ENCODE data around the gene OR2A42.
"Not testable (repeated sequence)": the region's sequence is repeated elsewhere in the genome, so short reads cannot be mapped to it uniquely, and the experiment has no call there.

OR2A42 gene, protein sequence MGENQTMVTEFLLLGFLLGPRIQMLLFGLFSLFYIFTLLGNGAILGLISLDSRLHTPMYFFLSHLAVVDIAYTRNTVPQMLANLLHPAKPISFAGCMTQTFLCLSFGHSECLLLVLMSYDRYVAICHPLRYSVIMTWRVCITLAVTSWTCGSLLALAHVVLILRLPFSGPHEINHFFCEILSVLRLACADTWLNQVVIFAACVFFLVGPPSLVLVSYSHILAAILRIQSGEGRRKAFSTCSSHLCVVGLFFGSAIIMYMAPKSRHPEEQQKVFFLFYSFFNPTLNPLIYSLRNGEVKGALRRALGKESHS

DNA sequence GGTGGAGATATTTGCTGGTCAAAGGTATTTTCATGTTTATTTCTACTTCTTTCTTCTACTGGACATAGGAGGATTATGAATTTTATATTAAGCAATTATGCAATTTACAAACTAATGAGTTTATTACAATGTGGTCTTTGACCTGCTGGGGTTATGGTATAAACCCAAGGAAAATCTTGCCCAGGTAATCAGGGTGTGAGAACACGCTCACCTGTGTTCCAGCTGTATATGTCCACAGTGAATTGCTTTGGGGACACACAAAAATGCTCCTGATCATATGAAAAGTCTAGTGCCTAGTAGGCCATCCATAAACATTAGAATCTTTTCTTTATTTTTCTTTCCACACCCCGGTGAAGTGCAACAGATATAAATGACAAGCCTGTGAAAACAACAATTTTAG, at the start of gene OR2A42:
Gene OR2A42 (minus strand): TSS at position 241 of the 400 bp plus-strand sequence. CDS start 6,762 bp downstream, outside the sequence.
- DNase-seq = not testable (repeated sequence)

DNA sequence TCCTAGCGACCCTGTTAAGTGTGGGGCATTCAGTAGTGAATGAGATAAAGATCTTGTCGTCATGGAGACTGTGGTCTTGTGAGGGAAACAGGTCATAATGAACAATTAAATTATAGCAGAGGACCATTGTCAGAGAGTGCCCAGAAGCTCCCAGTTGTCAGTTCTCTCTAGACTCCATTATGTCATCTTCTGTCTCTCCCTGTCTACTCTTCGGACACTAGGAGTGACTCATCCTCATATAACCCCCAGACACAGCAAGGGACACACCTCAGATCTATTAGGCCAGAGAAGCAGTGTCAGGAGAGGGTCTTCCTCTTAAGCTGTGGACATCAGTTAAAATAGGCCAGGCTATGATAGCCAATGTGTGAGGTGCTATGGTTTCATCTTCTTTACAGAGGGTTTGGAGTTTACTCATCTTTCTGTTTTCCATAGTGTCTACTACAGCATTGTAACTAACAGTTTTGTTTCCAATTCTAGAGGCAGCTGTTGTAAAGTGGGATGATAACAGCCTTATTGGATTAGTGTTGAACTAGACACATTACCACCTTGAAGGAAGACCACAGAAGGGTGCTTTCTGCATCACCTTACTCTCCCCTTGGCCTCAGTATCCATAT, 47.9 kb upstream of the OR2A42 start:
- DNase-seq = not testable (repeated sequence)

DNA sequence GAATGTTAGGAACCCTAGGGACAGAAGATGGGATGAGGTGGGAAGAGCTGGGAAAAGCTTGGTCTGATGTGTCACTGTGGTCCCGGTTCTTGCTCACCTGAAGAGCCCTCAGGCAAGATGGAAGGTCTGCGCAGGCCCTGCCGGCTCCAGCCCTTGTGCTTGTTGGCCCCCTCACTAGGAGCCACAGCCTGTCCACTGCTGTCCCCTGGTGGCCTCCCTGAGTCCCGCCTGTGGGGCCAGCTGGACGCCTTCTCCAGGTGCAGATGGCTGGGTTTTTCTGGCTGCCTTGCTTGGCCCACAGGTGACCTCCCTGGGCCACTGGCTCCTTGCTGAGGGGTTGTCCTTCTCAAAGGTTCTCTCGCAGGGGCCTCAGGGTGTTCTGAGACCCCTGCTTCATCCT, 44.3 kb upstream of the OR2A42 start:
- DNase-seq = not testable (repeated sequence)

DNA sequence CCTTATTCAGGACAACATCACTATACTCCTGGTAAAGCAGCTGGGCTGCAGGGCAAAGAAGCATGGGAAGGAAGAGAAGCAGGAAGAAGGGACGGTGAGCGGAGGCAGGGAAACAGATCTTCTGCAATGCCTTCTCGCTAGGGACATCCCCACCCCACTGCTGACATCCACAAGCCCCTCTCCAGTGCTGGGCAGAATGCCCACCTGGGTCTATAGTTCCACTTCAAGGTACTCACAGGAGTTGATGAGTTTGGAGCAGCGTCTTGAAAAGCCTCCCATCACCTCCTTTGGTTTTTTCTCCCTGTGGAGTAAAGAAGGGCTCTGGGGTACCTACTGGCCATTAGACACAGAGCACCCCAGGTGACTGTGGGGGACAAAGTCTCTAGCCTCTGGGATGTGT, 43.1 kb upstream of the OR2A42 start:
- DNase-seq = not testable (repeated sequence)

DNA sequence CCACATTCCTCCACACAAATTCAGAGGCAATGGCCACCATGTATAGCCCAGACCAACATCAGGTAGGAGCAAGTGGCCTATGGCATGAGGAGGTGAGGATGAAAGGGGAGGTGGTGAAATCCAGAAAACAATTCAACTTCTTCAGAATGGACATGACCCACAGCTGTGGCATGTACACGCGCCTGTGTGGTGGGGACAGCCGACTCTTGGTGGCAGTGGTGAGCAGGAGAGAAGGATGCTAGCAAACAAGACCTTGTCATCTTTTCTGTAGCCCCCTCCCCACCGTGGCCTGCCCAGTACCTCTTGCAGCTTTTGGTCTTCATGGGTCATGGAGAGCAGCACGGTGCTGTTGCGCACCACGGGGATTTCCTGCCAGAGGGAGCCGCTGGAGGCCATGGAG, 42.6 kb upstream of the OR2A42 start:
- not testable (repeated sequence) for DNase-seq

DNA sequence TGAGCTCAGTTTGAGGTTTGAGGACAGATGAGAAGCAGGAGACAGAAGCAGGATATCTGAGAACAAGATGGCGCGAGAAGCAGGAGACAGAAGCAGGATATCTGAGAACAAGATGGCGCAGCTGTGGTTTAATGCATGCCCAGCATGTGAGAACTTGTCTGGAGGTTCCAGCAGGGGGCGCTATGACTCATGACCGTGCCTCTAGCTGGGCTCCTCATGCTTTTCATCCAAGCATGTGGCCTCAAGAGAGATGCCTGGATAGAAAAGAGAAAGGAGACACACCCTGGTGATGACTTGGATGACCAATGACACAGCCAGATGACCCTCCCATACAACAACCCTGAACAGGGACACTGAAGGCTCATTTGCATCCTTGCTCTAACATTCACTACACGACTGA, 40.6 kb upstream of the OR2A42 start:
- DNase-seq = not testable (repeated sequence)

DNA sequence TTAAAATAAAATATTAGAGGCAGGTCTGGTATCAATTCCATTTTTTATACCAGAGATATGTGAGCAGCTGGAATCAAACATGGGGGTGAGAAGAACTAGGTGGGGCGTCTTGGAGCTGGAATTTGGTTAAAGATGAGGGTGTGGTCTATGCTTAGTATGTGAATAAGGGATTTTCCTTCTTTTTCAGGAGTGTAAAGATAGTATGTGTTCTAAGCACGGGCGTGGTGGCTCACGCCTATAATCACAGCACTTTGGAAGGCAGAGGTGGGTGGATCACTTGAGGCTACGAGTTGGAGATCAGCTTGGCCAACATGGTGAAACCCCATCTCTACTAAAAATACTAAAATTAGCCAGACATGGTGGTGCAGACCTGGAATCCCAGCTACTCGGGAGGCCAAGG, 35.9 kb upstream of the OR2A42 start:
- DNase-seq = not testable (repeated sequence)

DNA sequence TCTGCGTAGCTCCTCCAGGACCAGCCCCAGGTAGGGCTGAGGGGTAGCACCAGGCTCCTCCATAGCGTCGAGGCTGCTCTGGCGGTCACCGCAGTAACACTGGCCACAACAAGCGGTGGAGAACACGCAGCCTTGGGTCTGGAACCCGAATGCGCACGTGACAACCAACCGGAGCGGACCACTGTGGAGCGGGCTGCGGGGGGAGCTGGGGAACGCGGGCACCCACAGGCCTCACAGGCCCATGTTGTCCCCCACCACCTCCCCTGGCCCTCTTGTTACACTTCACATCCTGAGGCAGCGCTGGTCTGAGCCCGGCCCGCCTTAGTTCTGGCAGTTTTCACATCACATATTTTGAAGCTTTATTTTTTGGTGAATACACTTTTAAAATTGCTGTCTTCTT, 29.8 kb upstream of the OR2A42 start, which contains the start of gene CTAGE8:
Gene CTAGE8 (minus strand): TSS at position 101 of the 400 bp plus-strand sequence. CDS start 38 bp downstream, at position 63.
- DNase-seq = not testable (repeated sequence)

DNA sequence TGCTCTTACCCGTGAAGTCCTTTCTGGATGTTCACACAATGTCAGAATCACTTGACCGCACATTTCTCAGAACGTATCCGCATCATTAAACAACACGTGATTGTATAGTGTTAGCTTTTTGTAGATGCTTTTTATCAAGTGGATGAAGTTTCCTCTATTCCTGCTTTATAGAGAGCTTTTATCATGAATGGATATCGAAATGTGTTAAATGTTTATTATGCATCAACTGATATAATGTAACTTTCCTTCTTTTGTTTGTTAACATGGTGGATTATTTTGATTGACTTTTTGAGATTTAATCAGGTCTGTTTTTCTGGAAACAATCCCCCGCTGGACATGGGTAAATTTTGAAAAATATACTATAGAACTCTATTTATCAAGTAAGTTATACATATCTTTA, 25.3 kb upstream of the OR2A42 start, which contains the start of gene OR2A7:
Gene OR2A7 (minus strand): TSS at position 101 of the 400 bp plus-strand sequence. CDS start 5,164 bp downstream, outside the sequence.
- DNase-seq = not testable (repeated sequence)

DNA sequence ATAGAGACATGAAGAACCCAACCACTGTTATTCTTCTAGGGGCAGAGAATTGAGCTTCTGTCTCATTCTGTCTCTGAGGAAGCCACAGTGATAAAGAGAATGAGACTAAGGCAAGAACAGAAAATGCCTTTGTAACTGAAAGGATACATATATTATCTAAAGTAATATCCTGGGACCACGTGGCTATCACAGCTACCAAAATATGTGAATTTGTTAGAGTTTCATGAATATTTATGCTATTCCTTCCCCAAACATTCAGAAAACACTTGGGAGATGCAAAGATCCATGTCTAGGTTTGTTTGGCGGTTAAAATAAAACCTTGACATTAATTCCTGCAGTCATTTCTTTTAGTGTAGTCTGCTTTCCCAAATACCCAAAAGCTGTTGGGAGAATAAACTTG, 22.7 kb upstream of the OR2A42 start:
- not testable (repeated sequence) for DNase-seq

DNA sequence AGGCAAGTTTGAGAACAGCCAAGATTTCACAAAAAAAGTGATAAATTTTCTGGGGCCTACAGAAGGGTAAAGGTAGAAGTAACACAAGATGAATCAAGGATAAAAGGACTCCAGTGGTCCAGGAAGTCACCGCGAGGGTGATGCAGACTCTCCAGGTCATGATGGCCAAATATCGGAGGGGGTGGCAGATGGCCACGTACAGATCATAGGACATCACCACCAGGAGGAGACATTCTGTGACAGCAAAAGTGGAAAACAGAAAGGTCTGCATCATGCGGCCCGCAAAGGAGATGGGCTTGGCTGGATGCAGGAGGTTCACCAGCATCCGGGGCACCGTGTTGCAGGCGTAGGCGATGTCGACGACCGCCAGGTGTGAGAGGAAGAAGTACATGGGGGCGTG, 19.7 kb upstream of the OR2A42 start:
- not testable (repeated sequence) for DNase-seq

DNA sequence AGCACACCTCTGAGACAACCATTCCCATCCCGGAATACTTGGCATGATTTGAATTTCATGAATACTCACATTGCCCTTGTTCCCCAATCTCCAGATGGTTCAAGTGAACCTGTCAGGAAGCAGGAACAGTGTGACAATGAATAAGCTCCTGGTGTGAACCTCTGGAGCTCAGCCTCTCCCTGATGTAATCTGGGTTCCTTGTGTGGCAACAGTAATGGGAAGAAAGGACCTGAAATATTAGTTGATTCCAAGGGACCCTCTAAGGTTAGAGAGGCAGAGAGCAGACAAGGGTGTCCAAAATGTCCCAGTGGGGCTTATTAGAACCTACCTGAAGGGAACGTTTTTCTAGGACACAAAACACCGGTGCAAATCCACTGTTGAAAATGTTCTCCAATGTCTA, 16.7 kb upstream of the OR2A42 start:
- no peak for DNase-seq

DNA sequence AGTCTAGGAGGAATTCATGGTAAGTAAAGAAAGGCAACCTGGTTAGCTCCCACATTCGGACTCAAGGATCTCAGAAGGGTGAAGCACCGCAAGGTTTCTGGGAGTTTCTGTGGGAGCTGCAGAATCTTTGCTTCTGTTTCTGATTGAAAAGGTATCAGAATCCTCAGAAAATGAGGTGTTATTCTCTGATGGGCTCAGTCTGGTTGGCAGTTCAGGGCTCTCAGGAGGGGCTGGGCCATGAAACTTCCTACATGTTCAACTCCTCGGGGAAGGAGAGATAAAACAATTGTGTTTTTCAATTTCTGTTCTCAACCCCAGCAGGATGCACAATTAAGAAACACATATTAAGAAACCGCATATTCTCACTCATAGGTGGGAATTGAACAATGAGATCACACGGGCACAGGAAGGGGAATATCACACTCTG, 16.1 kb upstream of the OR2A42 start:
- DNase-seq = no peak

DNA sequence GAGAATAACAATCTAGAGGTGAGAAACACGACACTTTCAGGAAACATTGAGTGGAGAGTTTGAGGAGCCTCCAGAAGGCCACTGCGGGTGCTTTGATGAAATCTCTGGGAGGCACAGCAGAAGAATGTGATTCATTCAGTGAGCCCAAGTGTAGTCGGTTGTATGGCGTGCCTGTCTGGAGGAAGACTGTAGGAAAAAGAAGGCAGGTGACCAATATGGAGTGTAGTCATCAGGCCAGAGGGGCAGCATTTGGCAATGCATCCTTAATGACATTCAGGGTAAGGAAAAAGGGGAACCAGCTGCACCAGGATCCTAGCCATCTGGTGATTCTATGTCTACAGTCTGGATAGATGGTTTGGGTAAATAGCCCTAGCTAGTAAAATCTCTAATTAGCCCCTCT, 12.9 kb upstream of the OR2A42 start:
- not testable (repeated sequence) for DNase-seq

DNA sequence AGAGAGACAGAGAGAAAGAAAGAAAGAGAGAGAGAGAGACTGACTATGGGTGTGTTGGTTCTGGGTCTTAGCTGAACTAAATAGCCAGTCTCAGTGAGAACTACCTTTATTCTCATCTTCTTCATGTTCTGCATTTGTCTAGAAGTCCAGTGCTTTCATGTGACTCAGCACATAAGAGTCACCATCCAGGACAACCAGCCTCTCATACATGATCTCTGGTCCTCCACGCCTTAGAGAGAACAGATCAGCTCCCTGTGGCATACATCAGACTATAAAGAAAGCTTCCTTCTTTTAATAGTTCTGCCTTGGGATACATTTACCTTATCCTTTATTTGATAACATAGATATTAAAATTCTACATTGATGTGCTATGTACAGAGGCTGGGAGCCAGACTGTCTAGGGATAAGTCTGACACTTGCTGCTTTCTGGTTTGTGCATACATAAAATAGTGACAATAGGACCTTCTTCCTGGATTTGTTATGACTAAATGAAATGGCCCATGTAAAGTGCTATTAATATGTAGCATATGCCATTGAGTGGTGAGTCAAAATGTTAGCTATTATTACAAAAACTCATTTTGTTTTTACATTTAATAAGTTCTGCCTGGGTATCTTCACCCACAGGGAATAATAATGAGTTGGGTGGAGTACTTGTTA, 8.4 kb upstream of the OR2A42 start:
- not testable (repeated sequence) for DNase-seq

DNA sequence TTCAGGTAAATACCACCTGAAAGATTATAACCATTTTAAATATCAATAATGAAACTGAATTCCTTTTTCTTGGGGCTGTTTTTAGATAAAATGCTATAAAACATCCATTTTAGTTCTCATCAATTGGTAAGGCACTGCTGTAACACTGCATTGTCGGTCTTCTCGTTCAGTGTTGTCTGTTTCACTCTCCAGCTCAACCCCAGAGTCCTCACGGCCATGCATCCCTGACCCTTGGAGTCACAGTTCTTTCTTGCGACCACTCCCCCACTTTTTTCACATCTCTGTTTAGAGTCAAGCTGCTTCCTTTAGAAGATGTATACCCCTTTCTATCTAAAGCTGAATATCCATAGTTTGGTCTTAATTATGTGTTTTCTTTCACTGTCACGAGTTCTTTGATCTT, 7.6 kb upstream of the OR2A42 start:
- not testable (repeated sequence) for DNase-seq

DNA sequence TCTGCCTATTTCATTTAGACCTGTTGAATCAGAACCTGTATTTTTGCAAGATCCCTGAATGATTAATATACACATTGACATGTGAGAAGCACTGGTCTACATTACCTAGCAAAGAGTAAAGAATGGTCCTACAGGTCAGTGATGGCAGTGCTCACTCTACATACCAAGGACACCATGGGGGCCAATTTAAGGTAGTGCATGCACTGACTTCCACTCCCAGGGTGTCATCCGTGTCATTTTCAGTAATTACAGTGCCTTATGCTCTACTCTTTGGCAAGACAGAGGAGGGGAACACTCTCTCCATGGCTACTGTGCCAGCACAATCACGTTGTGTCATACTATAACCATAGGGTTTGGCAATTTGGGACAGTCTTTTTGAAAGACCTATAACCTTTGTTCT, 6.0 kb upstream of the OR2A42 start:
- not testable (repeated sequence) for DNase-seq

DNA sequence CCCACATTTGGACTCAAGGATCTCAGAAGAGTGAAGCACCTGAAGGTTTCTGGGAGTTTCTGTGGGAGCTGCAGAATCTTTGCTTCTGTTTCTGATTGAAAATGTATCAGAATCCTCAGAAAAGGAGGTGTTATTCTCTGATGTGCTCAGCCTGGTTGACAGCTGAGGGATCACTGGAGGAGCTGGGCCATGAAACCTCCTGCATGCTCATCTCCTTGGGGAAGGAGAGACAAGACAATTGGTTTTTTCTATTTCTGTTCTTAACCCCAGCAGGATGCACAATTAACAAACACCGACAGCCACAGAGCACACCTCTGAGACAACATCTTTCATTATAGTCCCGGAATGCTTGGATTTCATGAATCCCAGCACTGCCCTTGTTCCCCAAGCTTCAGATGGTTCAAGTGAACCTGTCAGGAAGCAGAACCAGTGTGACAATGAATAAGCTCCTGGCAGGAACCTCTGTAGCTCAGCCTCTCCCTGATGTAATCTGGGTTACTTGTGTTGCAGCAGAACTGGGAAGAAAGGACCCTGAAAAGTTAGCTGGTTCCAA, 799 bp downstream of the OR2A42 start:
- DNase-seq = not testable (repeated sequence)

DNA sequence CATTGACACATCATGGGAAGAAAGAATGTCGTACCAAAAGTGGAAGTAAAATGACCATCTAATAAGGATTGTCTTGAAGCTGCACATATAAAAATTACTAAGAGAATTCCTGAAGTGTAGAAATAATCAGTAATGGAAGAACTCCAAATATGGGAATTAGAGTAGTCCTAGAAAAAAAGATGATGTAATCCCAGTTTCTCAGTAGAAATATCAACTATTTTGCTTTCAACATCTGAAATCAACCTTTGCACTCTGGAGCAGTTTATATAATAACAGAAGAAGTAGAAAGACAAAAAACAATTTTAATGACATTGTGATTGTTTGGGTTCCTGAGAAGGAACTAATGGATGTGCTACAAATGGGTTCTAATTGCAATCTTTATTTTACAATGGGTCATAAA, 6.4 kb downstream of the OR2A42 start:
- DNase-seq = not testable (repeated sequence)

DNA sequence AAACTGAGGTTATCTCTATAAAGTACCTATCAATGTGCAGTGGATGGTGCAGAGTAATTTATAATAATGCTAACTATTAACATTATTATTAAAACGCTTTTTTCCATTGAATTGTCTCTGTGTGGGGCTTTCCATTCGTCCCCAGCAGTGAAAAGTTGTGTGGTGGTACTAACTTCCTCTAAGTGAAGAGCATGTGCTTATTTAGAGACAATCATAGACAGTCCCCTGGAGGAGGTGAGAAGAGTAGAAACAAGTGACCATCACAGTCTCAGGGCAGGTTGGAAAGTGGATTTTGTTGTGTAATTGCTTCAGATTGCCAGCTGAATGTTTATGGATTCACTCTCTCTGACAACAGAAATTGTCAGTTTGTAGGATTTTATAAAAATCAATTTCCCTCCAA, 8.4 kb downstream of the OR2A42 start:
- not testable (repeated sequence) for DNase-seq

DNA sequence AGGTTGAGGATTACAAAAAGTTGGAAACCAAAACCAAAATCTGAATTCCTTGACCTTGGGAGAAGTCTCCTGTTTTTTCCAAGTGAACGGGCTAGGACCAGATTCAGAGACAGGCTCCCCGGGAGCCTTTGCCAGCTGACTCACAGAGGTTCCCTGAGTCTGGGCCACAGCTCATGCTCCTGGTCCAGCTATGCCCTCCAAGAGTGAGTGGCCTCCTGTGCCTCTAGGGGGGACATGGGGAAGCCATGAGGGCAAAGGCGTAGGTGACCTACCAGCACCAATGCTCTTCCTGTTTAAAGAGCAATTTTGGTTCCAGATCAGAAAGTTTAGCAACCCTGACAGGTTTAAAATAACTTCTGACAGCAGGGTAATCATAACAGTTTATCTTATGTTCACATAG, 10.6 kb downstream of the OR2A42 start:
- DNase-seq = not testable (repeated sequence)

DNA sequence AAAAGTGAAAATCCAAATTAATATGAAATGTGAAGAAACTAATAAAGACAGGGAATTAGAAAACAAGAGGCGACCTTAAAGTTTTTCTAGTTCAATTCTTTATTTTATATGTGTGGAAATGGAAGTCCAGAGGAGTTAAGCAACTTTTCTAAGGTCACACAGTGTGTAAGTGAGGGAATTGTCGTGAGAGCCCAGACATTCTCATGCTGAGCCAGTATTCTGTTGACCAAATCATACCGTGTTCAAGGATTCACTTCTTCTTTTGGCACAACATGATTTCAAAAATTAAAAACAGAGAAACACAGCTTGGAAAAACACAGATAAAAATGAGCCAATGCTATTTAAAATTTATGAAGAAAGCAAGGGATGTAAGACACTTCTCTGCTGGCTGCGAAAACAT, 12.5 kb downstream of the OR2A42 start:
- not testable (repeated sequence) for DNase-seq

DNA sequence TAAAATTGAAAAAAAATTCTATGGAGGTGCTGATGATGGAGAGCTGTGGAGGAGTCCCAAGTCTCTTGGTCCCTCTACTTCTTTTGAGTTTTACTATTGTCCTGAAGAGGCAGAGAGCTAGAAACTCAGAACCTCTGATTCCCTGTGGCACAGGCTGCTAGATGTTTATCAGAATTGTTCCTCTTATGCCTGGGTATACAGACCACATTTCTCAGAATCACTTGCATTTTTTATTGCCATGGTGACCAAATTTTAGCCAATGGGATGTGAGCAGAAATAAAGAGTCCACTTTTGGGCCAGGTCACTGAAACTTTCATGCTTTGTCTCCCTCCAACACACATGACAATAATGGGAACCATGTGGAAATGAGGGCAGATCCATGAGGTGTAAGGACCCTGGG, 15.7 kb downstream of the OR2A42 start:
- DNase-seq = not testable (repeated sequence)
